Esophagus squamous epithelium (tissue), 4 donors: Measurements from ENCODE around the gene TARS2.

Source experiments
- POLR2A ChIP-seq, 4 donors: fragments of 450-650 bp; IDR thresholded peaks; one replicate each; pipeline ENCODE4 v1.6.1; 2017; ENCODE audit warnings: antibody characterized with exemption in 4 of 4, mild to moderate bottlenecking in 4 of 4, moderate library complexity in 3 of 4
- TF ChIP-seq, protein P1 (sequence below), 6 experiments: fragments of 450-650 bp in 4 of 6; fragments of 200-600 bp in 2 of 6; sonication (generic) in 2 of 6; IDR thresholded peaks; one replicate each; pipeline ENCODE4 v1.5.1; 2016 to 2019; ENCODE audit warnings: antibody characterized with exemption in 6 of 6, mild to moderate bottlenecking in 4 of 6, moderate library complexity in 4 of 6

DNA sequence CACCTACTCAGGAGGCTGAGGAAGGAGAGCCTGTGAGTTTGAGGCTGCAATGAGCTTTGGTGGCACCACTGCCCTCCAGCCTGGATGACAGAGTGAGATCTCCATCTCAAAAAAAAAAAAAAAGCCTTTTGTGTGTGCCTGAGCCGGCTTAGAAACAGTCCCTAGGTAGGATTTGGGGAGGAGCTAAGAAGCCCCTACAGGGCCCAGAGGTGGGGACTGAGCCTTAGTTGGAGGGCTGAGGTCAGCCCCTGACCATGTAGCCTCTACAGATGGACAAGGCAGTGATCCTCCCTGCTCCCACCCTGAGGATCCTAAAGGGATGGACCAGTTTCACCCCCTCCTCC, 64.5 kb downstream of the TARS2 start:
- TF ChIP-seq, protein P1, sequence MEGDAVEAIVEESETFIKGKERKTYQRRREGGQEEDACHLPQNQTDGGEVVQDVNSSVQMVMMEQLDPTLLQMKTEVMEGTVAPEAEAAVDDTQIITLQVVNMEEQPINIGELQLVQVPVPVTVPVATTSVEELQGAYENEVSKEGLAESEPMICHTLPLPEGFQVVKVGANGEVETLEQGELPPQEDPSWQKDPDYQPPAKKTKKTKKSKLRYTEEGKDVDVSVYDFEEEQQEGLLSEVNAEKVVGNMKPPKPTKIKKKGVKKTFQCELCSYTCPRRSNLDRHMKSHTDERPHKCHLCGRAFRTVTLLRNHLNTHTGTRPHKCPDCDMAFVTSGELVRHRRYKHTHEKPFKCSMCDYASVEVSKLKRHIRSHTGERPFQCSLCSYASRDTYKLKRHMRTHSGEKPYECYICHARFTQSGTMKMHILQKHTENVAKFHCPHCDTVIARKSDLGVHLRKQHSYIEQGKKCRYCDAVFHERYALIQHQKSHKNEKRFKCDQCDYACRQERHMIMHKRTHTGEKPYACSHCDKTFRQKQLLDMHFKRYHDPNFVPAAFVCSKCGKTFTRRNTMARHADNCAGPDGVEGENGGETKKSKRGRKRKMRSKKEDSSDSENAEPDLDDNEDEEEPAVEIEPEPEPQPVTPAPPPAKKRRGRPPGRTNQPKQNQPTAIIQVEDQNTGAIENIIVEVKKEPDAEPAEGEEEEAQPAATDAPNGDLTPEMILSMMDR (IDR thresholded peaks at IDR 0.05): no peak
- TF ChIP-seq POLR2A (IDR thresholded peaks at IDR 0.05): no peak
